ENCODE data around the gene ARID3B.

- TF ChIP-seq CTCF (conservative IDR thresholded peaks at IDR 0.05 in 1 of 2, IDR thresholded peaks at IDR 0.05 in 1 of 2; ENCODE audit: low read depth in 1 of 2, low read length in 2 of 2) (no peak), EZH2 (IDR thresholded peaks at IDR 0.05; ENCODE audit: low read length, missing control alignments) (no peak)
Observed at GRCh38 chr15:74540161-74540760, 759 bp upstream of the ARID3B start.
